22Rv1 (cell line): ENCODE results near the gene ANKRD27.

Experiments used
- H3K27ac ChIP-seq: fragments of 450-650 bp; 2 replicates; pipeline ENCODE4 v1.5.1; 2017
- ZFX ChIP-seq: fragments of 450-650 bp; IDR thresholded peaks from 2 replicates; pipeline ENCODE4 v1.6.1; 2017; ENCODE audit warnings: antibody characterized with exemption, borderline replicate concordance
- TF ChIP-seq, protein P1 (sequence below): fragments of 450-650 bp; IDR thresholded peaks from 2 replicates; pipeline ENCODE4 v1.5.1; 2017; ENCODE audit warnings: mild to moderate bottlenecking

Gene ANKRD27

DNA sequence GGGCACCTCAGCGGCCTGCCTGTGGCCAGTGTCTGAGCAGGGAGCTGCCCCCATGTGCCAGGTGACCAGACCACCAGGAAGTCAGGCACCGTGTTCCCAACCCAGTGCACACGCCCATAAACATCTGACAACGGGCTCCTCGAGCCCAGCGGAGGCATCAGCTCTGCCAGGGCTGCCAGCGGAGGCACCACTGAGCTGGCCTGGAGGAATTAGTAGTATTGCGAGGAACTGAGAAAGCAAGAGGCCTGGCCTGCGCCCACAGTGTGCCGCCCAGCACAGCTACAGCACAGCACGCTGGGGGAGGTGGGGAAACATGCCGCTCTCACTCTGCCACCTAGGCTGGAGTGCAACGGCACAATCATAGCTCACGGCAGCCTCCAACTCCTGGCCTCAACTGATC is 44.6 kb downstream of the ANKRD27 start:
- no peak overlapping the region for H3K27ac ChIP-seq
- TF ChIP-seq, protein P1, sequence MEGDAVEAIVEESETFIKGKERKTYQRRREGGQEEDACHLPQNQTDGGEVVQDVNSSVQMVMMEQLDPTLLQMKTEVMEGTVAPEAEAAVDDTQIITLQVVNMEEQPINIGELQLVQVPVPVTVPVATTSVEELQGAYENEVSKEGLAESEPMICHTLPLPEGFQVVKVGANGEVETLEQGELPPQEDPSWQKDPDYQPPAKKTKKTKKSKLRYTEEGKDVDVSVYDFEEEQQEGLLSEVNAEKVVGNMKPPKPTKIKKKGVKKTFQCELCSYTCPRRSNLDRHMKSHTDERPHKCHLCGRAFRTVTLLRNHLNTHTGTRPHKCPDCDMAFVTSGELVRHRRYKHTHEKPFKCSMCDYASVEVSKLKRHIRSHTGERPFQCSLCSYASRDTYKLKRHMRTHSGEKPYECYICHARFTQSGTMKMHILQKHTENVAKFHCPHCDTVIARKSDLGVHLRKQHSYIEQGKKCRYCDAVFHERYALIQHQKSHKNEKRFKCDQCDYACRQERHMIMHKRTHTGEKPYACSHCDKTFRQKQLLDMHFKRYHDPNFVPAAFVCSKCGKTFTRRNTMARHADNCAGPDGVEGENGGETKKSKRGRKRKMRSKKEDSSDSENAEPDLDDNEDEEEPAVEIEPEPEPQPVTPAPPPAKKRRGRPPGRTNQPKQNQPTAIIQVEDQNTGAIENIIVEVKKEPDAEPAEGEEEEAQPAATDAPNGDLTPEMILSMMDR: peak; percentile 18
- no peak for TF ChIP-seq ZFX

DNA sequence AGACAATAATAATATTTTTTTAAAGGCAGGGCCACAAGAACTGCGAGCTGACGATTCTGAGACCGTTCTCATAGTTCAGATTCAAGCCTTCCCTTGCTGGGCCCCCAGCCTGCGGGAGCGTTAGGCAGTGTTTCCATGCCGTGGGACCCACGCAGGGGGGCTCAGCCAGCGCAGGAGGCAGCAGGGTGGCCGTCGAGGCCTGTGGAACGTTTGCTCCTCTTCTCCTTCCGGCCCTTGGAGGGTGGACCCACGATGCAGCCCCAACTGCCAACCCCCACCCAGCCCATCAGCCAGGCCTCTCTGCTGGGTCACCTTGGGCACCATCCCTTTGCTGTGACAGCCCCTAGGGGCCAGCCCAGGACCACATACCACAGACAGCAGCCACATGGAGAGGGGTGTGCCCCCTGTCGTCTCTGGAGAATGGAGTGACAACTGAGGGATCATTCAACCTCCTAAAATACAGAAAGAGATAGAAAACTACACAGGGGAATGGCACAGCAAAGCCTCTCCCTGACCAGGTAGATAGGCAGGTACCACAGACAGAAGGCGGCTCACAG is 47.2 kb downstream of the ANKRD27 start:
- no peak for TF ChIP-seq ZFX
- TF ChIP-seq, protein P1: no peak
- no peak overlapping the region for H3K27ac ChIP-seq

DNA sequence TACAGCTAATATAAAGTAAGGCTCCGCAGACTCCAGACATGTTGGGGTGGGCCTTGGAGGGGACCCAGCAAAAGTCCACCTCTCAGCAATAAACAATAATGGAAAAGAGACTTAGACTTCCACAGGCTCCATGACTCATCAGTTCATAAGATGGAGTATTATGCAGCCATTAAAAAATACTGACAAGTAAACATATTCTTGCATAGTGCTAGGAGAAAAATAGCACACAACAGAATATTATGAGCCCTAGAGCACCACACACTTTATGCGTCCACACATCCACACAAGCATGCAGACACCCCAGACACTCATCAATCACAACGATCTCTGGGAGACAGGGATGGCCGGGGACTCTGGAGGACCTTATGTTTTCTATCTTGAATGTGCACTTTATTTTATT is 48.0 kb downstream of the ANKRD27 start:
- TF ChIP-seq ZFX: no peak
- TF ChIP-seq, protein P1: no peak
- no peak overlapping the region for H3K27ac ChIP-seq

DNA sequence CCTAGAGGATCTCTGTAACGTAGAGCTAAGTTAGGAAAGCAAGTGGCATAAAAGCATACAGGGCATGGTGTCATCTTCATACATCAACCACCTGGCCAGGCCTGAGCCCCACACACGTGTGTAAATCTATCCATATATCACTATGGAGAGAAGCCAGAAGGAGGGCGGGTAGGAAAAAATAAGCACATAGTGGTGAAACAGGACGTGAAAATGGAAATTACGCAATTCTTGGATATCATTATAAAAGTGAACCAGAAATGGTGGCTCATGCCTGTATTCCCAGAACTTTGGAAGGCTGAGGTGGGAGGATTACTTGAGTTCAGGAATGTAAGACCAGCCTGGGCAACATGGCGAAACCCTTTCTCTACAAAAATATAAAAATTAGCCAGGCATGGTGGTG is 50.6 kb downstream of the ANKRD27 start:
- H3K27ac ChIP-seq: no peak overlapping the region
- TF ChIP-seq, protein P1: no peak
- TF ChIP-seq ZFX: no peak

DNA sequence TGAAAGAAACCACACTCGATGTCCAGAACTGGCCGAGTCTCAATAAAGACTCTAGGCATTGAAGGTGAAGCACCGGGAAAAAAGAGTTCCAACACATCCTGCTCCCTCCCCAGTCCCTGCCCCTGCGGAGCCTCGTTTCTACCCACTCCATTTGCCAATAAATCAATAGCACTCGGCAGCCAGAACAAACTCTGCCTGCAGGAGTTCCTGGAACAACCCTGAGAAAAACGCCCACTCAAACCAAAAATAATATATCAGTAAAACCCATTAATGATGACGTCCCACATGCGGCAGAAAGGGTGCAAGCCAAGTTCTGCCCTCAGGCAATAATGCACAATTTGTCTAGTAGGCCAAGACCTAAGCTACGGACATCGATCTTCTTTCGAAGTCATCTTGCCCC is 53.0 kb downstream of the ANKRD27 start:
- no peak overlapping the region for H3K27ac ChIP-seq
- TF ChIP-seq, protein P1: no peak
- TF ChIP-seq ZFX: no peak

DNA sequence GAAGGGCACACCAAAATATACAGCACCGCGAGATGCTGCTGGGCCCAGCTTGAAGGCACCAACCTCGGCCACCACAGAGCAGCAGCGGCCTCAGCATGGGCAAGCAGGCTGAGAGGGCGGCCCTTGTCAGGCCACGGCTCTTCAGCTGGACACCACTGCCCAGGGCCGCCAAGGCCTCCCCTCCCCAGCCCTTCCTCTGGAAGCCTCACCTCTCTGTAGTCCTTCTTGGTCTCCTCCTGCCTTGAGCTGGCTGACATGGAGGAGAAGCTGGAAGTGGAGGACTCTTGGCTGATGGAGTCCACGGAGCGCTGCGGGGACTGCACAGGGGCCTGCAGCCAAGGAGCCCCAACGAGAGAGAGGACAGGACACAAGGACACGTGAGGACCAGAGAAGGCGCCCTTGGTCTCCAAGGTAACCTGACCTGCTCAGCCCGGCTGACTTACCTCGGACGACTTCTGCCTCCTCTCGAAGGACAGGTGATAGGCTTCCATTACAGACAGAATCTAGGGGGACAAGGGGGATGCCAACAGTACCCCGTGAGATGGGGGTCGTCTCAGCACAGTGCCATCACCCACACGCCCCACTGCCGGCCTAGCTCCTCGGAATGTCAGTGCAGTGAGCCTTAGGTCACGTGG is 55.8 kb downstream of the ANKRD27 start:
- TF ChIP-seq ZFX: no peak
- TF ChIP-seq, protein P1: no peak
- no peak overlapping the region for H3K27ac ChIP-seq

DNA sequence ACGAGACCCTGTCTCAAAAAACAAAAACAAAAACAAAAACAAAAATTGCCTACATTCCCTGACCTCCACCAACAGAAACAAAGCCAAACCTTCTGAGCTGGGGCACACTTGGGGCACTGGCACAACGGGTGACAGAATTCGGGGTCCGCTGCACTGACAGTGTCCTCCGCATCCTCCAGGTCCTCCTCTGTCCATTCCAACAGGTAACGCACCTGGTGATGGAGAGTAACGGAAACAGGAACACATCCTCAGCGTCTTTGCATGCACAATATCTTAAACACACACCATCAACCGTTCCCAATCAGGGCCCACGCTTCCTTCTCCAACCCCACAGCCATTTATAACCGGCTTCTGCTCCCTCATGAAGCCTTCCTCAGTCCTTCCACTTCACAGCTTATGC is 59.4 kb downstream of the ANKRD27 start:
- TF ChIP-seq, protein P1: no peak
- TF ChIP-seq ZFX: no peak
- H3K27ac ChIP-seq: no peak overlapping the region
